Transverse colon (tissue), 4 donors: ENCODE results near the gene LRBA. TPM values are rescaled to one million over a fixed set of nuclear protein-coding genes. Genes with fewer than 3 reads are reported as not detected.

ENCODE experiments used
- DNase-seq: peaks from one replicate; pipeline ENCODE4 v3.0.0-alpha.2; 2019
- H3K27ac ChIP-seq, 4 donors: fragments of 200-600 bp; sonication (generic); 2 replicates each; pipeline ENCODE4 v1.5.1; 2016 to 2018; ENCODE audit warnings: inconsistent platforms in 4 of 4
- H3K27me3 ChIP-seq: fragments of 200-600 bp; sonication (generic); 2 replicates; pipeline ENCODE4 v1.5.1; 2017; ENCODE audit warnings: inconsistent platforms
- H3K36me3 ChIP-seq, 4 donors: fragments of 200-600 bp; sonication (generic); 2 replicates each; pipeline ENCODE4 v1.5.1; 2017 to 2019; ENCODE audit warnings: inconsistent platforms in 4 of 4
- H3K4me1 ChIP-seq, 4 donors: fragments of 200-600 bp; sonication (generic); 2 replicates each; pipeline ENCODE4 v1.5.1; 2017 to 2020; ENCODE audit warnings: inconsistent platforms in 4 of 4
- H3K4me3 ChIP-seq, 4 donors: fragments of 200-600 bp; sonication (generic); 1 replicate in 1 of 4; 2 replicates in 3 of 4; pipeline versions ENCODE4 v1.5.1 to v1.6.1; 2017 to 2019; ENCODE audit warnings: inconsistent platforms in 4 of 4
- H3K9me3 ChIP-seq, 2 donors: fragments of 200-600 bp; sonication (generic); 2 replicates each; pipeline ENCODE4 v1.5.1; 2017 to 2019; ENCODE audit warnings: inconsistent platforms in 2 of 2
- EP300 ChIP-seq: sonication (generic); formaldehyde crosslinking; IDR thresholded peaks from one replicate; pipeline ENCODE4 v1.6.1; 2017; ENCODE audit warnings: antibody characterized with exemption, low read depth
- POLR2A ChIP-seq: fragments of 450-650 bp; IDR thresholded peaks from one replicate; pipeline ENCODE4 v1.6.1; 2016; ENCODE audit warnings: antibody characterized with exemption, mild to moderate bottlenecking, moderate library complexity
- POLR2AphosphoS5 ChIP-seq, 3 donors: sonication (generic); formaldehyde crosslinking; IDR thresholded peaks; one replicate each; pipeline ENCODE4 v1.6.1; 2016; ENCODE audit warnings: antibody characterized with exemption in 3 of 3
- WGBS, 2 donors: methylation state at CpG; one replicate each; pipeline ENCODE4 v1.1.5; 2018; ENCODE audit warnings: low coverage in 1 of 2; 5-methylcytosine and 5-hydroxymethylcytosine counted together
- in situ Hi-C, 4 donors: fragments of 200-750 bp; cut with MboI; loops; one replicate each; pipeline versions ENCODE4 v1.15.0 to v1.15.1; 2017; ENCODE audit warnings: low sequenced_read_pairs in 3 of 4, low pct_ligation_motif_present in 1 of 4, low pct_unique_long_range_greater_than_20kb in 1 of 4
- intact Hi-C: fragments of 100-400 bp; cut with DNase I; formaldehyde crosslinking; loops from one replicate; pipeline ENCODE4 v1.15.1; 2023; ENCODE audit warnings: low total_unique reads
- total RNA-seq, 4 donors: library from RNA; depleted of rRNA; stranded (reverse); fragments of >200 nt; gene quantifications; one replicate each; pipeline ENCODE4 v1.1.0, GENCODE V29; 2016
- TF ChIP-seq, protein P1 (sequence below), 5 experiments: fragments of 200-600 bp in 3 of 5; fragments of 450-650 bp in 2 of 5; sonication (generic) in 3 of 5; IDR thresholded peaks; 1 replicate in 2 of 5; 2 replicates in 3 of 5; pipeline ENCODE4 v1.5.1; 2016 to 2017; ENCODE audit warnings: antibody characterized with exemption in 5 of 5, inconsistent platforms in 3 of 5, mild to moderate bottlenecking in 2 of 5, moderate library complexity in 1 of 5

Gene LRBA
- total RNA-seq, 4 donors from 2014 or later: 82.7 to 125 (median 112) TPM

DNA sequence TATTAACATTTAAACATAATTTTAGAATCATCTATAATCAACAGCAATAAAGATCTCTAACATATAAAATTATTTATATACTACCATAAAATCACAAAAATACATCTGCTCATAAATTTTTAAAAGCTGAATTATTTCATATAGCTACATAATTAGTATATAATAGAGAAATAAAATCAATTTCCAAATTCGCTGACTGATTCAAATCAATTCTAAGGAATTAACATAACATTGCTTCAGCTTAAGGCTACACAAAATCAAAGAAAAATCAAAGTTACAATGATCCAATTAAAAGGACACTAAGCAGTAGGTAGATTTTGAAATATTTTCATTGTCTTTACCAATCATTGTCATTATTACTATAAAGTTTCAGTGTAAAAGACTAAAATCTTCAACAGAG, 194.7 kb downstream of the LRBA start:
- Histone ChIP-seq H3K27me3 (no peaks in the 10 kb centered on the region), H3K9me3 (no peaks in the 10 kb centered on the region)
- 90 to 100% methylated on average over 1 of the region's 1 CpG for WGBS, 2 donors

DNA sequence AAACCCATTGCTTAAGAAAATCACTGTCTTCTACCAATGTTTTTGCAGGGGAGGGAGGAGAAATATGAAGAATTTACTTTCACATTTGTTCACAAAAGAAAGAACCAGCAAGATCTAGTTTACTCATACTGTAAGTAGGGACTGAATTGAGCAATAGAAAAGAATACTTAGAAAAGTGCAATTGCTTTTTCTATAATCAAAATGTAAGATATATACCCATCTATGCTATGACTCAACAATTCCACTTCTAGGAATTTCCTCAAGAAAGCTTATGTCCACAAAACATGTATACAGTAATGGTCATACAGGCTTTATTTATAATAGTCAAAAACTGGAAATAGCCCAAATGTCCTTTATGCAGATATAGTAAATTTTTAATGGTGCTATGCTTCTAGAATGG, 196.4 kb downstream of the LRBA start:
- intact Hi-C loops: no loop called here
- H3K4me1 ChIP-seq: no peaks in the 10 kb centered on the region

More for the DNA sequence above, 194.7 kb downstream of the LRBA start:
- DNase-seq: no peak
- in situ Hi-C loops: no loop called here
- Histone ChIP-seq H3K4me3 (no peak overlapping the region), H3K36me3 (peaks cover 0 to 6% (median 0%) of the 10 kb centered on the region in 4 donors), H3K27ac (no peak overlapping the region), H3K4me1 (no peaks in the 10 kb centered on the region)
- intact Hi-C loops: no loop called here
- TF ChIP-seq, protein P1, sequence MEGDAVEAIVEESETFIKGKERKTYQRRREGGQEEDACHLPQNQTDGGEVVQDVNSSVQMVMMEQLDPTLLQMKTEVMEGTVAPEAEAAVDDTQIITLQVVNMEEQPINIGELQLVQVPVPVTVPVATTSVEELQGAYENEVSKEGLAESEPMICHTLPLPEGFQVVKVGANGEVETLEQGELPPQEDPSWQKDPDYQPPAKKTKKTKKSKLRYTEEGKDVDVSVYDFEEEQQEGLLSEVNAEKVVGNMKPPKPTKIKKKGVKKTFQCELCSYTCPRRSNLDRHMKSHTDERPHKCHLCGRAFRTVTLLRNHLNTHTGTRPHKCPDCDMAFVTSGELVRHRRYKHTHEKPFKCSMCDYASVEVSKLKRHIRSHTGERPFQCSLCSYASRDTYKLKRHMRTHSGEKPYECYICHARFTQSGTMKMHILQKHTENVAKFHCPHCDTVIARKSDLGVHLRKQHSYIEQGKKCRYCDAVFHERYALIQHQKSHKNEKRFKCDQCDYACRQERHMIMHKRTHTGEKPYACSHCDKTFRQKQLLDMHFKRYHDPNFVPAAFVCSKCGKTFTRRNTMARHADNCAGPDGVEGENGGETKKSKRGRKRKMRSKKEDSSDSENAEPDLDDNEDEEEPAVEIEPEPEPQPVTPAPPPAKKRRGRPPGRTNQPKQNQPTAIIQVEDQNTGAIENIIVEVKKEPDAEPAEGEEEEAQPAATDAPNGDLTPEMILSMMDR (IDR thresholded peaks at IDR 0.05): no peak
- TF ChIP-seq POLR2AphosphoS5 (IDR thresholded peaks at IDR 0.05): no peak
- TF ChIP-seq EP300: no peak
- TF ChIP-seq POLR2A: no peak

DNA sequence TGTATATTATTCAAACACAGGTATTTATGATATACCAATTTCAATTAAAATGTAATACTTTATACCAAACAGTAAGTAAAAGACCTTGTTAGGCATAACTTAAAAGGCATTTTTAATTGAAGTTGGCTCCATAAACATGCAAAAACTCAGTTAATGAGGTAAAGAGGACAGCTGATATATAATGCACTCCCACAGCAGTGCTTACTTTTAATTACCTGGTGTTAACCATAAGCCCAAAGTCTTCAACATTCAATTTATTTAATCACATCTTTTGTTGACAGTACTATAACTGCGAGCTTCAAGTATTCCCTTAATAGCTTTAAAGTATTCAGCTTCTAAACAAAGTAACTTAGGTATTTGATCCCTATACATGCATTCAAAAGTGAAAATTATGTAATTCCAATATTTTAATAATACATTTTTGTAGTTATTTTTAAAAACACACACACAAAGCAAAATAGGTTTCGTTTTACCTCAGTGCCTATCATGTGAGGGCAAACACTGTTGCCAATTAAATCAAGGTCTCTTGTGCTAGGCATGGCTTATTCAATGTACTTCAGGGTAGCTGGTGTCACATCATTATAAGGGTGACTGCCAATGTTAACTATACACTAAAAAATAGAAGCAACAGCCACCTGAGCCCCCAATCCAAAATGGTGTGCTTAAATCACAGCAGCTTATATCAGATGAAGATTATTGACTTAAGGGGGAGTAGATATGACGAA, 197.1 kb downstream of the LRBA start:
- H3K27me3 ChIP-seq: no peaks in the 10 kb centered on the region
- no peak for DNase-seq
- H3K36me3 ChIP-seq: peaks cover 0 to 6% (median 0%) of the 10 kb centered on the region in 4 donors
- WGBS, 2 donors: 93 to 94% methylated on average over 2 to 3 of the region's 3 CpGs
- no peak overlapping the region for H3K4me3 ChIP-seq
- H3K9me3 ChIP-seq: no peaks in the 10 kb centered on the region
- H3K27ac ChIP-seq: no peak overlapping the region
- H3K4me1 ChIP-seq: no peaks in the 10 kb centered on the region
- intact Hi-C loops (no loop called here), in situ Hi-C loops (no loop called here)
- TF ChIP-seq POLR2AphosphoS5 (IDR thresholded peaks at IDR 0.05) (no peak), EP300 (no peak)

More for the DNA sequence above, 196.4 kb downstream of the LRBA start:
- H3K36me3 ChIP-seq: peaks cover 0 to 6% (median 0%) of the 10 kb centered on the region in 4 donors
- no peaks in the 10 kb centered on the region for H3K9me3 ChIP-seq
- TF ChIP-seq POLR2A: no peak
- TF ChIP-seq EP300: no peak
- TF ChIP-seq POLR2AphosphoS5 (IDR thresholded peaks at IDR 0.05): no peak
- TF ChIP-seq, protein P1 (IDR thresholded peaks at IDR 0.05): no peak
- H3K4me3 ChIP-seq: no peak overlapping the region
- H3K27me3 ChIP-seq: no peaks in the 10 kb centered on the region
- H3K27ac ChIP-seq: no peak overlapping the region
- in situ Hi-C loops: no loop called here
- DNase-seq: no peak

DNA sequence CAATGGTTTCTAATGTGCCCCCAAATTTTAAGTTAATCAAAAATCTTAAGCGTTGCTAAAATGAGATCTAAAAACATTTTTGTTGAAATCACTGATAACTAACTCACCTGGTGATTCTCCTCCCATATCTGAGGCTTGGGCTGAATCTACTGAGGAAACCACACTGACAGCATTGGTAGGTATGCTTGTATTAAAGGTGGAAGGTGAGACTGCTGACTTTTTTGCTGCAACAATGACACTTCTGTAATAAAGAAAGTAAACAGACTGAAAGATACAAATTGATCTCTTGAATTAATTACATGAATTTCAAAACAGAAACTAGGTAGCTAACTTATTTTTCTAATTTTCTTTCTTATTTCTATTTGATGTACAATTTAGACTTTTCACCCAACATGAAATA, 198.1 kb downstream of the LRBA start:
- H3K27ac ChIP-seq: no peak overlapping the region
- no peaks in the 10 kb centered on the region for H3K9me3 ChIP-seq
- in situ Hi-C loops: no loop called here
- intact Hi-C loops: no loop called here
- TF ChIP-seq POLR2AphosphoS5 (IDR thresholded peaks at IDR 0.05) (no peak), POLR2A (no peak)
- TF ChIP-seq, protein P1 (IDR thresholded peaks at IDR 0.05): no peak
- peaks cover 0 to 6% (median 0%) of the 10 kb centered on the region in 4 donors for H3K36me3 ChIP-seq
- WGBS, 2 donors: 100% methylated on average over 1 of the region's 1 CpG
- no peaks in the 10 kb centered on the region for H3K4me1 ChIP-seq
- H3K27me3 ChIP-seq: no peaks in the 10 kb centered on the region
- H3K4me3 ChIP-seq: no peak overlapping the region
- DNase-seq: no peak

DNA sequence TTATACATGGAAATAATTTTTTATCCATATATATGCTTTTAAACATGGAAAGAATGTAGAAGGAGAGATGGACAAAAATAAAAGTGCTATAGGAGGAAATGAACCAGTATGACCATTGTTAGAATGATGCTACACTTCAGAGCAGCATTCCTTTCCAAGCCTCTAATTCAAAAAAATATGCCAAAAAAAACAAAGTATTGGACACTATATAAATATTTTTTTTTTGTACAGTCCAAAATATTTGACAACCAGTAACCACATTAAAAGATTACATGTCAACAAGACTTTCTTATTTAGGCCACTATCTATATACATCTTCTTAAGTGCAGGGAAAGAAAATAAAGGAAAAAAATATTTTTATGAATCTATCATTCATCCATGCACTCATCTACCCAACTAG, 198.6 kb downstream of the LRBA start:
- Histone ChIP-seq H3K4me1 (no peaks in the 10 kb centered on the region), H3K9me3 (no peaks in the 10 kb centered on the region), H3K27ac (no peak overlapping the region), H3K36me3 (peaks cover 0 to 6% (median 2%) of the 10 kb centered on the region in 4 donors), H3K4me3 (no peak overlapping the region), H3K27me3 (no peaks in the 10 kb centered on the region)
- no peak for DNase-seq
- TF ChIP-seq POLR2A (no peak), POLR2AphosphoS5 (IDR thresholded peaks at IDR 0.05) (no peak), EP300 (no peak)
- TF ChIP-seq, protein P1 (IDR thresholded peaks at IDR 0.05): no peak
- in situ Hi-C loops: no loop called here
- intact Hi-C loops: no loop called here
